Measurements from ENCODE around the gene RUNX3.

RUNX3 gene

GRCh38 chr1:24860841-24861240 is 69.2 kb downstream of the RUNX3 start:
- TF ChIP-seq EP300 (IDR thresholded peaks at IDR 0.05; ENCODE audit: borderline replicate concordance) = no peak
- no peak for TF ChIP-seq MAX (IDR thresholded peaks at IDR 0.05)
- no peak for TF ChIP-seq NFIC (IDR thresholded peaks at IDR 0.05)
- TF ChIP-seq CREB1 (IDR thresholded peaks at IDR 0.05; ENCODE audit: low read depth) = no peak
- no peak for TF ChIP-seq REST (IDR thresholded peaks at IDR 0.05; ENCODE audit: low read depth)
- TF ChIP-seq FOXM1 (IDR thresholded peaks at IDR 0.05; ENCODE audit: borderline replicate concordance, low read depth) = no peak
- no peak for TF ChIP-seq TCF12 (IDR thresholded peaks at IDR 0.05; ENCODE audit: low read depth)
- no peak for TF ChIP-seq TEAD4 (IDR thresholded peaks at IDR 0.05)
- no peak for TF ChIP-seq RAD21 (IDR thresholded peaks at IDR 0.05; ENCODE audit: low read depth)
- TF ChIP-seq USF1 (IDR thresholded peaks at IDR 0.05) = no peak
- TF ChIP-seq YY1 (IDR thresholded peaks at IDR 0.05; ENCODE audit: low read depth) = no peak

GRCh38 chr1:24859063-24860010 is 70.7 kb downstream of the RUNX3 start:
- TF ChIP-seq FOXM1 (IDR thresholded peaks at IDR 0.05; ENCODE audit: borderline replicate concordance, low read depth) (no peak), USF1 (IDR thresholded peaks at IDR 0.05) (no peak), TEAD4 (IDR thresholded peaks at IDR 0.05) (no peak)

- TF ChIP-seq CREB1 (IDR thresholded peaks at IDR 0.05; ENCODE audit: low read depth) (no peak), RAD21 (IDR thresholded peaks at IDR 0.05; ENCODE audit: low read depth) (no peak), ZBTB7A (IDR thresholded peaks at IDR 0.05; ENCODE audit: low read depth) (no peak), NFIC (IDR thresholded peaks at IDR 0.05) (no peak), EP300 (IDR thresholded peaks at IDR 0.05; ENCODE audit: borderline replicate concordance) (no peak), TEAD4 (IDR thresholded peaks at IDR 0.05) (no peak), FOXM1 (IDR thresholded peaks at IDR 0.05; ENCODE audit: borderline replicate concordance, low read depth) (no peak), YY1 (IDR thresholded peaks at IDR 0.05; ENCODE audit: low read depth) (no peak), TAF1 (IDR thresholded peaks at IDR 0.05; ENCODE audit: low read depth) (no peak), TCF12 (IDR thresholded peaks at IDR 0.05; ENCODE audit: low read depth) (no peak), REST (IDR thresholded peaks at IDR 0.05; ENCODE audit: low read depth) (no peak)
These were observed 71.8 kb downstream of the RUNX3 start for GRCh38 chr1:24858277-24858676.

GRCh38 chr1:24857507-24858133 is 72.5 kb downstream of the RUNX3 start:
- TF ChIP-seq RAD21 (IDR thresholded peaks at IDR 0.05; ENCODE audit: low read depth) (peak; percentile 15; the same call in 1 of the 2 replicates), MAX (IDR thresholded peaks at IDR 0.05) (no peak)

- TF ChIP-seq ZBTB7A (IDR thresholded peaks at IDR 0.05; ENCODE audit: low read depth) (no peak), MAX (IDR thresholded peaks at IDR 0.05) (no peak), TCF12 (IDR thresholded peaks at IDR 0.05; ENCODE audit: low read depth) (no peak), REST (IDR thresholded peaks at IDR 0.05; ENCODE audit: low read depth) (no peak), CREB1 (IDR thresholded peaks at IDR 0.05; ENCODE audit: low read depth) (no peak), EGR1 (IDR thresholded peaks at IDR 0.05) (no peak), CEBPB (IDR thresholded peaks at IDR 0.05) (no peak), FOXM1 (IDR thresholded peaks at IDR 0.05; ENCODE audit: borderline replicate concordance, low read depth) (no peak)
These were observed 73.1 kb downstream of the RUNX3 start for GRCh38 chr1:24856787-24857506.
